Activated CD4-positive, alpha-beta T cell treated with anti-CD3 and anti-CD28 coated beads, Interleukin-10, Interleukin-2, amounts not matched to agents 100 ng/mL and 50 ng/mL, durations not matched to agents 16 hours and 8 hours (primary cell): ENCODE measurements around the gene TTPAL.

Experiments
- DNase-seq: peaks from one replicate; pipeline ENCODE4 v3.0.0-alpha.2; 2020

Gene TTPAL

GRCh38 chr20:44542890-44543289 is 67.2 kb downstream of the TTPAL start:
- no peak for DNase-seq

- DNase-seq: no peak
Measured at GRCh38 chr20:44543358-44543757, 67.7 kb downstream of the TTPAL start.
